AG09319 (cell line): ENCODE measurements around the gene SUMF1.

Experiments used
- DNase-seq: peaks from one replicate; pipeline ENCODE4 v3.0.0-alpha.2; 2010; ENCODE audit warnings: low read depth; ENCODE audit errors: extremely low read depth
- TF ChIP-seq, protein P1 (sequence below): IDR thresholded peaks from 2 replicates; pipeline ENCODE4 v1.5.1; 2011; ENCODE audit warnings: low read depth, mild to moderate bottlenecking, inconsistent platforms, low read length, moderate library complexity

The SUMF1 gene

DNA sequence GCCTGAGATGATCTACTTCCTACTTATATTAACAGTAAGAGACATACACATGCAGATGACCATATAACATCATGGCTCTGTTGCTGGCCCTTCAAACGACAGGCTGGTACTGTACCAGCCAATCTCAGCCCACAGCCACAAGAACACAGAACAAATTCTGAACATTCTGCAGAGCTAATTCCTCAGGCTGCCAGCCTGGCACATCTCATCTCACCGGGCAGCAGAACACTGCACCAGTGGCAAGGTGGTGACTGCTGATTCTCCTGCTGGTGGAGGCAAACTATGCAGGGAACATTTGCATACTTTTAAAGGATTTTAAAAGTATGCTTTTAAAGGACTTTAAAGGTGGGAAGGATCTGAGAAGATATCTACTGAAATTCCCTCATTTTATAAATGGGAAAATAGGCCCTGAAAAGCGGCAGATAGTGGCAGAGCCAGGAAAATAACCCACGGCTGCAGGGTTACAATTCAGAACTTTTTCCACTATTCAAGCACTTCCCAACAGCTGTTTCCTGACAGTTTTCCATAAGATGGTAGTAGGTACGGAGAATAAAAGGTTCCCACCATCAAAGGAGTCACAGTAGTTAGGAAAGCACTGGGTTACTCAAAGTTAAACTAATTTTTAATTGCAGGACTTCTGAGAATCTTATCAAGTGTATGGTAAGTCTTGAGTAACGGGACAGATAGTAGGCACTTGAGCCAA is 37.3 kb downstream of the SUMF1 start:
- DNase-seq, result no peak
- TF ChIP-seq, protein P1, sequence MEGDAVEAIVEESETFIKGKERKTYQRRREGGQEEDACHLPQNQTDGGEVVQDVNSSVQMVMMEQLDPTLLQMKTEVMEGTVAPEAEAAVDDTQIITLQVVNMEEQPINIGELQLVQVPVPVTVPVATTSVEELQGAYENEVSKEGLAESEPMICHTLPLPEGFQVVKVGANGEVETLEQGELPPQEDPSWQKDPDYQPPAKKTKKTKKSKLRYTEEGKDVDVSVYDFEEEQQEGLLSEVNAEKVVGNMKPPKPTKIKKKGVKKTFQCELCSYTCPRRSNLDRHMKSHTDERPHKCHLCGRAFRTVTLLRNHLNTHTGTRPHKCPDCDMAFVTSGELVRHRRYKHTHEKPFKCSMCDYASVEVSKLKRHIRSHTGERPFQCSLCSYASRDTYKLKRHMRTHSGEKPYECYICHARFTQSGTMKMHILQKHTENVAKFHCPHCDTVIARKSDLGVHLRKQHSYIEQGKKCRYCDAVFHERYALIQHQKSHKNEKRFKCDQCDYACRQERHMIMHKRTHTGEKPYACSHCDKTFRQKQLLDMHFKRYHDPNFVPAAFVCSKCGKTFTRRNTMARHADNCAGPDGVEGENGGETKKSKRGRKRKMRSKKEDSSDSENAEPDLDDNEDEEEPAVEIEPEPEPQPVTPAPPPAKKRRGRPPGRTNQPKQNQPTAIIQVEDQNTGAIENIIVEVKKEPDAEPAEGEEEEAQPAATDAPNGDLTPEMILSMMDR, result no peak

DNA sequence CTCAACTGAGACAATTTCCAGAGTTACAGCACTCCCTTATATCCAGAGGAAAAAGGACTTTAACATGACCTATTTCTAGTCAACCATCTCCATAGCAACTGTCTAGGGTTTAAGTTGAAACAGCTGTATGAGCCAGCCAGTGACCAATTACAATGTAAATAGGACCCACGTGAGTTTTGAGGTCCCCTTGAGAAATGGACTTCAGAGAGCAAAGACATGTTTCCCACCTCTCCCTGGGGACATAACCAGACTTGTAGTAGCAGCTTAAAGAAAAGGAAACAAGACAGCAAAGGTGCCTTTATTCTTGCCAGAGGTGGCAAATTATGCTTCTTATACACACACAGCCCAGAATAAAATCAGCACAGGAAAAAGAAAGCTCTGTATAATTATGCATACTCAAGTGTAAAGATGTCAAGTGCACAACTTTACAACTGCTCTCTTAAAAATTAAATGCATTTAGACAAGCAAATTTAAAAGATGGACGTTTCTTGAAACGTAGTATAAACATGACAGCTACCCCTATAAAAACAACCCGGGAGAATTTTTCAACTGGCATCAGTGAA is 40.2 kb downstream of the SUMF1 start:
- DNase-seq, result peak; percentile 75
- TF ChIP-seq, protein P1, result no peak

DNA sequence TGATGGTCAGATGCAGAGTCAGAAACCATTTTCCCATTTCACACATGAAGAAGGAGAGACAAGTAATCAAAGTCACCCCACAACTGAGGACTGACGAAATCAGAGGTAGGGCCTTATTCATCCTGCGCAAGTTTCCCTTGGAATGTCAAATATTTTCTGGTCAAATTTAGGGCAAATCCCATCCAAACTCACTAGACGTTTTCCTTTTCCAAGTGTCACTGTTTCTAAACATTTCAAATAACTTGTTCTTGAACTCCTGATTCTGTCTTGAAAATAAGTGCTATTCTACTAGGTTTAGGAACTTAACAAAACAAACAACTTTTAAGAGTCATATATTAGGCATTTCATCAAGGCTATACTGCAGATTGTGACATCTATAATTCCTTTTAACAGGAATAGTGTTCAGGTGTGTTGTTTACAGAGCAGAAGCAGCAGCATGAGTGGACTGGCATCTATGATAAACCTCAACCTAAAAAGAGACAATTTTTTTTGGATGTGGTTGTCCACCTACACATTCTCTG is 40.7 kb downstream of the SUMF1 start:
- no peak for DNase-seq
- TF ChIP-seq, protein P1, result no peak

DNA sequence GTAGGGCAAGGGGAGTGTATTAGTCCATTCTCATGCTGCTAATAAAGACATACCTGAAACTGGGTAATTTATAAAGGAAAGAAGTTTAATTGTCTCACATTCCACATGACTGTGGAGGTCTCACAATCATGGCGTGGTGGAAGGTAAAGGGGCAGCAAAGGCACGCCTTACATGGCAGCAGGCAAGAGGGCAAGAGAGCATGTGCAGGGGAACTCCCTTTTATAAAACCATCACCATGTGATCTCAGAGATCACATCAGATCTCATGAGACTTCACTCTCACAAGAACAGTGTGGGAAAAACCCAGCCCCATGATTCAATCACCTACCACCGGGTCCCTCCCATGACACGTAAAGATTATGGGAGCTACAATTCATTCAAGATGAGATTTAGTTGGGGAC is 41.4 kb downstream of the SUMF1 start:
- TF ChIP-seq, protein P1, result no peak

DNA sequence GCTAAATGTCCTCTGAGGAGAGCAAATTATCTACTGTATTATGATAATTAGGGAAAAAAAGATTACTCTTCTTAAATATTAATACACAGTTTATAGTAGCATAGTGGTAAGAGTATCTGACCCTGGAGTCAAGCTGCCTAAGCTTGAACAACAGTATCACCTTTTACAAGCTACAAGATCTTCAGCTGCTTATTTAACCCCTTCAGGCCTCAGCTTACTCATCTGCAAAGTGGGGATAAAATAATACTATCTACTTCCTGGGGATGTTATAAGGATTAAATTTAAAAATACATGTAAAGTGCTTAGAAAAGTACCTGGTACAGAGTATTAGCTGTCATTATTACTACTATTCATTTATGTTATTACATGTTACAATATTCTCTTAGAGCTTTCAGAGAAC is 42.0 kb downstream of the SUMF1 start:
- TF ChIP-seq, protein P1, result no peak
- DNase-seq, result no peak

More for the DNA sequence above, 41.4 kb downstream of the SUMF1 start:
- DNase-seq, result no peak

DNA sequence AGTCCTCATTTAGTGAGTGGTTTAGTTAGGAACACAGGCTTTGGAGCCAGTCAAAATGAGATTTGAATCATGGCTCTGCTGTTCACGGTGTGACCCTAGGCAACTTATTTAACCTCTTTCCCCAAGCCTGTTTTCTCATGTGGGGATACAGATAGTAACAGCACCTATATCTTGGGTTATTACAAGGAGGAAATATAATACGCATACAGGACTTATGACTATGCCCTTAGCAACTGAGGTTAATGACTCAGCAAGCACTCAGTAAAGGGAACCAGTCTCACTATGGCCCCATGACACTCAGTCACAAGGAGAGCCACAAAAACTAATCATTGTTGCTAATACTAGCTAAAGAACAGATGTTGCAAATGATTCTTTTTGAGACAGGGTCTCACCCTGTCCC is 45.9 kb downstream of the SUMF1 start:
- TF ChIP-seq, protein P1, result no peak
- no peak for DNase-seq

DNA sequence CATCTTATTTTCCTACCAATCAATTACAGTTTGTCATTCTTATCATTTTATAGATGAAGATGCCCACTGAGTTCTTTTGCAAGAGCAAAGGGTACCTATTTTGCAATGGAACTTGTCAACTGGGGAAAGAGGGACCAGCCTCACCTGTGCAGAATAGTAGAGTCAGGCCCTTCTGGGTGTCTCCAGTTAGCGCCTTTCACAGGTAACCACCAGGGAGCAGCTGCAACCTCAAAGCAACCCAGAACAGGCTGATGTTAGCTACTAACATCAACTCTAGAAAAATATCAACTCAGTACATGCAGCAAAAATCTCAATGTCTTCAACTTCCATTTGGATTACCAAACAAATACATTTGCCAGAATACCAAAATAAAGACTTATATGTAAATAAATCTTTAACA is 47.1 kb downstream of the SUMF1 start:
- DNase-seq, result no peak
- TF ChIP-seq, protein P1, result no peak
